Measurements from ENCODE around the gene PRKCH. TPM values are rescaled to one million over a fixed set of nuclear protein-coding genes. Genes with fewer than 3 reads are reported as not detected.
"Not testable (repeated sequence)": the region's sequence is repeated elsewhere in the genome, so short reads cannot be mapped to it uniquely, and the experiment has no call there.

Gene PRKCH
- total RNA-seq, 1 donor from 2014 or later = 8.4 TPM

DNA sequence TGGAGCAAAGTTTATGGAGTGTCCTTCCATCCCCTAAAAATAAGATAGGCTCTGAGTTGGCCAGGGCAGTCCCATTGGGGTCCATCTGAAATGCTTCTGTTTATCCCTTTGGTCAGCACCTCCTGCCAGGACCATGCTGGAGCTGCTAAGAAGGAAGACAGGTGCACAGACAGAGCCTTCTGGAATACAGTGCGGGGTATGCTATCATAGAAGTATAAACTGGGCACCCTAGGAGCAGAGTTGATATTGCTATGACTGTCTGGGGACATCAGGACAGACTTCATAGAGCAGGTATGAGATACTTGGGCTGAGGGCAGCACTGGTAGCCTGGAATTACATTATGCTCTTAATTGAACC, 203.5 kb downstream of the PRKCH start:
- TF ChIP-seq, protein P1, sequence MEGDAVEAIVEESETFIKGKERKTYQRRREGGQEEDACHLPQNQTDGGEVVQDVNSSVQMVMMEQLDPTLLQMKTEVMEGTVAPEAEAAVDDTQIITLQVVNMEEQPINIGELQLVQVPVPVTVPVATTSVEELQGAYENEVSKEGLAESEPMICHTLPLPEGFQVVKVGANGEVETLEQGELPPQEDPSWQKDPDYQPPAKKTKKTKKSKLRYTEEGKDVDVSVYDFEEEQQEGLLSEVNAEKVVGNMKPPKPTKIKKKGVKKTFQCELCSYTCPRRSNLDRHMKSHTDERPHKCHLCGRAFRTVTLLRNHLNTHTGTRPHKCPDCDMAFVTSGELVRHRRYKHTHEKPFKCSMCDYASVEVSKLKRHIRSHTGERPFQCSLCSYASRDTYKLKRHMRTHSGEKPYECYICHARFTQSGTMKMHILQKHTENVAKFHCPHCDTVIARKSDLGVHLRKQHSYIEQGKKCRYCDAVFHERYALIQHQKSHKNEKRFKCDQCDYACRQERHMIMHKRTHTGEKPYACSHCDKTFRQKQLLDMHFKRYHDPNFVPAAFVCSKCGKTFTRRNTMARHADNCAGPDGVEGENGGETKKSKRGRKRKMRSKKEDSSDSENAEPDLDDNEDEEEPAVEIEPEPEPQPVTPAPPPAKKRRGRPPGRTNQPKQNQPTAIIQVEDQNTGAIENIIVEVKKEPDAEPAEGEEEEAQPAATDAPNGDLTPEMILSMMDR (IDR thresholded peaks at IDR 0.05; ENCODE audit: insufficient read depth, low read length, poor library complexity, severe bottlenecking) = no peak
- H3K27me3 ChIP-seq (ENCODE audit: control insufficient read depth, insufficient read depth, low read length) = no peaks in the 10 kb centered on the region
- H3K36me3 ChIP-seq (ENCODE audit: control insufficient read depth, insufficient read depth, low read length) = no peaks in the 10 kb centered on the region
- no peak for DNase-seq (ENCODE audit: low read depth)
- H3K4me3 ChIP-seq (ENCODE audit: low read depth, low read length) = no peak overlapping the region

DNA sequence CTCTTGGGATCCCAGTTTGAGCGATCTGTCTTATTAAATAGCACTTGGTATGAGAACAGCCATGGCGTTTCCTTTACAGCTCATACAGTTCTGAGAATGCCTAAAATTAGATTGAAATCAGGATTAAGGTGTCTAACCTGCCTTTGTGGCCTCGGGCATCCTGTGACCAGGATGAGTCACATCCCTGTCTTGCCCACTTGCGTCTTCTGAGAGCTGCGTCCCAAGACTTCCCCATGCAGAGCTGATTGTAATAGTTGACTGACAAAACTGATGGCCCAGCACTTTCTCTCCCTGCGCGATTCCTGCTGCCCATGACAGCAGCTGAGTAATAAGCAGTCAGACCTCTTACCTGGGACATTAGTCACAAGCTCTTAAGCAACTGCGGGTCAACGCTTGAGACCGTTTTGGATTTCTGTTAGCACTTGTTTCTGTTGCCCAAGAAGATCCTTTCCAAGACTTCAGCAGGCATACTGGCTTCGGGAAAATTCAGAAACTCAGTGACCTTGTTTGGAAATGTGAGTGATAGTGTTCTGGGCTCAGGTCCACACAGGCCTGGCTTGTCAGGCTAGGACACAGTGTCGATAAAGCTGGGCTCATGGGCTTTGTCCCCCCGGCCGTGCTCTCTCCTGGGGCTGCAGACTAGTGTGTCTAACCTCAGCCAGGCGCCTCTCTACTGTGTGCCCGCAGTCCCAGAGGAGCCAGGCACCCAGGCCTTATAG, 204.1 kb downstream of the PRKCH start:
- TF ChIP-seq, protein P1 (IDR thresholded peaks at IDR 0.05; ENCODE audit: insufficient read depth, low read length, poor library complexity, severe bottlenecking) = no peak
- DNase-seq (ENCODE audit: low read depth) = peak; percentile 99
- Histone ChIP-seq H3K4me3 (ENCODE audit: low read depth, low read length) (no peak overlapping the region), H3K27me3 (ENCODE audit: control insufficient read depth, insufficient read depth, low read length) (no peaks in the 10 kb centered on the region), H3K36me3 (ENCODE audit: control insufficient read depth, insufficient read depth, low read length) (no peaks in the 10 kb centered on the region)

DNA sequence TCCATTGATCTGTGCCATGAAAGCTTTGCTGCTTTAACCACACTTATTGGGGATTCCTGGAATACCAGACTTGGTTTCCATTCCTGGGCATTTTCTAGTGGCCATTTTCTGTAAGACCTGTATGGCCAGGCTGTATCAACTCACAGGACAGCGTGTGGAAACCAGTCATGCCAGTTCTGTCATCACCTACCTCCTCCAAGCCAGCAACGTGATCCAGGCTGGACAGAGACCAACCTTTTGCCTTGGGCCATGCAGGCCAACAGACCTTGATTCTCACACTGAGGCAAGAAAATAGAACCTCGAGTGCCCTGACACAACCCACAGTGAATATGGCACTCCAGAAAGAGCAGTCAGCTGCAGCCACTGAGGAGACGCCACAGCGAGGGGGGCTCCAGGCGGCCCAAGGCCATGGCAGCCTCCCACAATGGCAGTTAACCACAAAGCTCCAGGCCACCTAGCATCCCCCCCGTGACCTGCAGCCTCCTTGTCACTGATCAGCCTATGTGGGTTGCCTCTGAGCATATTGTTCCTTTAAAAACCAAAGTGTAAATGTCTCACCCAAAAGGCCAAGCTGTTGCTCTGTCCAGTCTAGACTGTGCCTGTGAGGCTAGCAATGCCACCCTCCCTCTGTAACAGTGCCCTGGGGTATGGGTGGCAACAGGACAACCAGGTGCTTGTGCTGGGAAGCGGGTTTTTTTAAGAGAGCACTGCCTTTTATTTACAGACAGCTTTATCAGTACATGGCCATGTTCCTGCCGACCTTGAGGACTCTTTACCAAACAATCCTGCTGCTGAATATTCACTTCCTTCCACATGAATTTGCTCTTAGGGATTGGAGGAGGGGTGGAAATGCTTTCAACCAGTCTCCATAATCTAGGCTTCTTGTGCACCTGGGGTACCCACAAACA, 205.3 kb downstream of the PRKCH start:
- TF ChIP-seq, protein P1 (IDR thresholded peaks at IDR 0.05; ENCODE audit: insufficient read depth, low read length, poor library complexity, severe bottlenecking) = no peak
- H3K27me3 ChIP-seq (ENCODE audit: control insufficient read depth, insufficient read depth, low read length) = no peaks in the 10 kb centered on the region
- H3K4me3 ChIP-seq (ENCODE audit: low read depth, low read length) = no peak overlapping the region
- DNase-seq (ENCODE audit: low read depth) = no peak
- no peaks in the 10 kb centered on the region for H3K36me3 ChIP-seq (ENCODE audit: control insufficient read depth, insufficient read depth, low read length)

DNA sequence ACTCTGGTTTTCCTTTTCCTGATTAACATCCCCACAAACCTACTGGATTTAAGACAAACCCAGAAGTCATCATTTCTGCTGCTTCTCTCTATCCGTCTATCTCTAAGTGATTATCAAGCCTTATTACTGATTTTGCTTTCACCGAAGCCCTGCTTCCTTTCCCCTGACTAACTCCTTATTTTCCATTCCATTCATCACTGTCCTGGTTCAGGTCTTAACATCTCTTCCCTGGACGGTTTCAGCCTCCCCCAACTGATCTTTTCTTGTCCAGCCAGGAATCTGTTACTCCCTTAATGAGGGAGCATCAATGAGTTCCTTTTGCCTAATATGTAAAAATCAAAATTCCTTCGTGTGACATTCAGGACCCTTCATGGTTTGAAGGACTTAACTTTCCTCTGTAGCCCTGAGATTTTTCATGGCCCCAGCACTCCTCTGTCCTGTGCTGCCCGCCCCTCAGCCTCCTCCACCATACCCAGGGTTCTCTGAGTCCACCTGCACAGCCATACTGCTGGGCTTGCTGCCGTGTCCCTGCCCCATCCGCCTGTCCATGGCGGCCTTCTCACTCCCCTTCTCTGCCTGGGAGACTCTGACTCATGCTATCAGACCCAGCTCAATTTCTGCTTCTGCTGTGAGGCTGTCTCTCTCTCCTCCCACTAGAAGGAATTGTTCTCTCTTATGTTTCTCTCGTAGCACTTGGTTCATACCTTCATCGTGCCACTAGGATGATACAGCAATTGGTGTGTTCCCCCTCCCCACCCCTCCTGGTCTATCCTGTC, 206.1 kb downstream of the PRKCH start:
- TF ChIP-seq, protein P1 (IDR thresholded peaks at IDR 0.05; ENCODE audit: insufficient read depth, low read length, poor library complexity, severe bottlenecking) = no peak
- DNase-seq (ENCODE audit: low read depth) = peak; percentile 83
- Histone ChIP-seq H3K36me3 (ENCODE audit: control insufficient read depth, insufficient read depth, low read length) (no peaks in the 10 kb centered on the region), H3K27me3 (ENCODE audit: control insufficient read depth, insufficient read depth, low read length) (no peaks in the 10 kb centered on the region), H3K4me3 (ENCODE audit: low read depth, low read length) (no peak overlapping the region)

DNA sequence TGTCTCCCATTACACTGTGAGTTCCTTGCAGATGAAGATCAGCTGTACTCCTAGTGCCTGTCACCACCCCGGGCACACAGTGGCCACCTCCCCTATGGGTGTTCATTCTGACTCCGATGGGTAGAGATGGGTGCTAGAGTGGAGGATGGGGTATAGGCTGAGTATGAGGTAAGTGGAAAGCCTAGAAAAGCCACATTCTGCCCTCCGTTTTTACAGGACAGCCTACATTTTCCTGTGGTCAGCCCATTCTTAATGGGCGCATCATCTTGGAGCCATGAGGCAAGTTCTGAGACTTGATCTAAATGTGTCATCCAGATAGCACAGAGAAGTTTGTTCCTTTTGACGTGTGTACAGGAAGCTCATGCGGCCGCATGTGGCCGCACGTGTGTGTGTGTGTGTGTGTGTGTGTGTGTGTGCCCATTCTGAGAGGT, 207.2 kb downstream of the PRKCH start:
- peak; percentile 85 for DNase-seq (ENCODE audit: low read depth)
- no peak overlapping the region for H3K4me3 ChIP-seq (ENCODE audit: low read depth, low read length)

DNA sequence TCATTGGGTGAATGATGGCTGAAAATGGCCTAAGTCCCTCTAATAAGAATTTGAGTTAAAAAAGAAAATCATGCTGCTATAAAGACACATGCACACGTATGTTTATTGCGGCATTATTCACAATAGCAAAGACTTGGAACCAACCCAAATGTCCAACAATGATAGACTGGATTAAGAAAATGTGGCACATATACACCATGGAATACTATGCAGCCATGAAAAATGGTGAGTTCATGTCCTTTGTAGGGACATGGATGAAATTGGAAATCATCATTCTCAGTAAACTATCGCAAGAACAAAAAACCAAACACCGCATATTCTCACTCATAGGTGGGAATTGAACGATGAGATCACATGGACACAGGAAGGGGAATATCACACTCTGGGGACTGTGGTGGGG, 208.0 kb downstream of the PRKCH start:
- not testable (repeated sequence) for H3K4me3 ChIP-seq (ENCODE audit: low read depth, low read length); H3K27me3 ChIP-seq (ENCODE audit: control insufficient read depth, insufficient read depth, low read length); DNase-seq (ENCODE audit: low read depth); H3K36me3 ChIP-seq (ENCODE audit: control insufficient read depth, insufficient read depth, low read length)

More for the DNA sequence above, 207.2 kb downstream of the PRKCH start:
- H3K36me3 ChIP-seq (ENCODE audit: control insufficient read depth, insufficient read depth, low read length) = no peaks in the 10 kb centered on the region
- TF ChIP-seq, protein P1 (IDR thresholded peaks at IDR 0.05; ENCODE audit: insufficient read depth, low read length, poor library complexity, severe bottlenecking) = no peak
- H3K27me3 ChIP-seq (ENCODE audit: control insufficient read depth, insufficient read depth, low read length) = no peaks in the 10 kb centered on the region
